HepG2 (cell line): ENCODE data around the gene MMP19. TPM values are rescaled to one million over a fixed set of nuclear protein-coding genes. Genes with fewer than 3 reads are reported as not detected.

Source experiments
- ATAC-seq: fragments of 200-7000 bp; cut with Tn5 transposase; 3 replicates; pipeline ENCODE4 v1.9.1; 2020; ENCODE audit warnings: mild to moderate bottlenecking, moderate library complexity
- BruUV-seq: library from RNA; stranded (reverse); fragments of 400-500 nt; replicated peaks from 2 replicates; lab custom pipeline; 2021; lab: Mats Ljungman, UMichigan
- CTCF ChIA-PET: fragments of 300-600 bp; formaldehyde crosslinking; extraction: SDS; loops from one replicate; lab custom pipeline; 2021; ENCODE audit warnings: low total read pairs, inconsistent platforms, low intra/inter-chr PET ratio; lab: Yijun Ruan, JAX
- POLR2A ChIA-PET: fragments of 350-600 bp; sonication (Branson Sonifier 250); formaldehyde crosslinking; loops from one replicate; lab custom pipeline; 2020; ENCODE audit warnings: antibody characterized with exemption, inconsistent platforms; lab: Yijun Ruan, JAX
- DNase-seq: peaks from one replicate; pipeline ENCODE4 v3.0.0-alpha.2; 2015; ENCODE audit warnings: low spot score
- FAIRE-seq: peaks from 3 replicates; lab custom pipeline; 2011; peaks lifted over from hg19 to GRCh38; lab: Jason Lieb, UNC
- H2AFZ ChIP-seq: one replicate; pipeline ENCODE4 v1.6.1; 2011; ENCODE audit warnings: low read length, inconsistent platforms
- H3K27ac ChIP-seq: fragments of 300-600 bp; 3 replicates; pipeline ENCODE4 v1.8.0; 2011; ENCODE audit warnings: mixed run types, mild to moderate bottlenecking, mixed read lengths, low read length, inconsistent platforms; ENCODE audit not compliant: insufficient read depth; ENCODE audit errors: extremely low read length
- H3K27me3 ChIP-seq, 2 experiments: fragments of 200-600 bp in 1 of 2; 2 replicates in 1 of 2; 3 replicates in 1 of 2; pipeline versions ENCODE4 v1.6.0 to v1.8.0; 2011; ENCODE audit warnings: low read length in 2 of 2, mild to moderate bottlenecking in 2 of 2, moderate library complexity in 2 of 2, inconsistent platforms in 1 of 2; ENCODE audit not compliant: insufficient read depth in 2 of 2, control insufficient read depth in 1 of 2
- H3K36me3 ChIP-seq, 2 experiments: fragments of 200-600 bp in 1 of 2; replicated peaks in 1 of 2; 2 replicates in 1 of 2; 3 replicates in 1 of 2; pipeline versions ENCODE4 v1.5.1 to v1.8.0; 2011; ENCODE audit warnings: low read length in 2 of 2, inconsistent platforms in 1 of 2; ENCODE audit not compliant: insufficient read depth in 2 of 2, control insufficient read depth in 1 of 2
- H3K4me1 ChIP-seq: 2 replicates; pipeline ENCODE4 v1.5.1; 2012; ENCODE audit warnings: low read length, inconsistent platforms; ENCODE audit not compliant: insufficient read depth
- H3K4me2 ChIP-seq: 2 replicates; pipeline ENCODE4 v1.6.0; 2011; ENCODE audit warnings: low read depth, low read length, inconsistent platforms
- H3K4me3 ChIP-seq, 3 experiments: fragments of 200-600 bp in 1 of 3; sonication (generic), shearing (Covaris generic) in 1 of 3; replicated peaks in 1 of 3; 2 replicates each; pipeline ENCODE4 v1.5.1; 2011 to 2016; ENCODE audit warnings: low read length in 3 of 3, inconsistent platforms in 2 of 3, low read depth in 2 of 3, mild to moderate bottlenecking in 2 of 3, control low read depth in 1 of 3, mixed read lengths in 1 of 3; ENCODE audit not compliant: insufficient read depth in 1 of 3
- H3K79me2 ChIP-seq: one replicate; pipeline ENCODE4 v1.6.1; 2011; ENCODE audit warnings: low read length, inconsistent platforms; ENCODE audit not compliant: insufficient read depth
- H3K9ac ChIP-seq: 2 replicates; pipeline ENCODE4 v1.6.0; 2011; ENCODE audit warnings: mild to moderate bottlenecking, low read depth, low read length, inconsistent platforms; ENCODE audit not compliant: insufficient read depth
- H3K9me3 ChIP-seq: 2 replicates; pipeline ENCODE4 v1.5.1; 2012; ENCODE audit warnings: mild to moderate bottlenecking, low read length
- H4K20me1 ChIP-seq: 2 replicates; pipeline ENCODE4 v1.6.0; 2011; ENCODE audit warnings: inconsistent platforms, mild to moderate bottlenecking, low read length, moderate library complexity; ENCODE audit not compliant: insufficient read depth
- ATM ChIP-seq: fragments of 450-650 bp; IDR thresholded peaks from 2 replicates; pipeline ENCODE4 v1.7.1; 2017; ENCODE audit warnings: mild to moderate bottlenecking, borderline replicate concordance
- CC2D1A ChIP-seq: sonication (generic); formaldehyde crosslinking; IDR thresholded peaks from 2 replicates; pipeline ENCODE4 v1.8.1; 2023; ENCODE audit warnings: mild to moderate bottlenecking, missing genetic modification reagents
- CREBL2 ChIP-seq: sonication (generic); formaldehyde crosslinking; IDR thresholded peaks from 2 replicates; pipeline ENCODE4 v1.8.1; 2023; ENCODE audit warnings: missing genetic modification reagents, mild to moderate bottlenecking, borderline replicate concordance
- MXI1 ChIP-seq: IDR thresholded peaks from 3 replicates; pipeline ENCODE4 v1.6.1; 2012; ENCODE audit warnings: low read depth, low read length, inconsistent platforms, borderline replicate concordance
- NR2C2 ChIP-seq: sonication (generic); formaldehyde crosslinking; IDR thresholded peaks from 2 replicates; pipeline ENCODE4 v1.4.0; 2020; ENCODE audit warnings: missing genetic modification reagents, mild to moderate bottlenecking, moderate library complexity, borderline replicate concordance
- RXRB ChIP-seq: IDR thresholded peaks from 2 replicates; pipeline ENCODE4 v1.6.1; 2016; ENCODE audit warnings: borderline replicate concordance, missing genetic modification reagents, missing compliant biosample characterization
- SP1 ChIP-seq, 2 experiments: fragments of 450-650 bp in 1 of 2; sonication (generic) in 1 of 2; formaldehyde crosslinking in 1 of 2; IDR thresholded peaks; 2 replicates each; pipeline versions ENCODE4 v1.4.0 to v1.6.1; 2016 to 2020; ENCODE audit warnings: missing genetic modification reagents in 1 of 2
- ZNF143 ChIP-seq: sonication (generic); formaldehyde crosslinking; IDR thresholded peaks from 2 replicates; pipeline ENCODE4 v1.4.0; 2020; ENCODE audit warnings: missing genetic modification reagents
- ZNF329 ChIP-seq: sonication (generic); formaldehyde crosslinking; IDR thresholded peaks from 2 replicates; pipeline ENCODE4 v1.9.0; 2021; ENCODE audit warnings: low read depth, mild to moderate bottlenecking, missing genetic modification reagents
- ZNF337 ChIP-seq: sonication (generic); formaldehyde crosslinking; IDR thresholded peaks from 2 replicates; pipeline ENCODE4 v1.5.1; 2020; ENCODE audit warnings: missing genetic modification reagents, low read depth, mild to moderate bottlenecking, borderline replicate concordance
- WGBS: methylation state at CpG from one replicate; pipeline ENCODE4 v1.1.6; 2017; ENCODE audit warnings: low lambda C conversion rate; 5-methylcytosine and 5-hydroxymethylcytosine counted together
- in situ Hi-C: cut with HindIII; loops from 2 replicates; pipeline ENCODE4 v1.10.0; 2017; ENCODE audit warnings: low pct_unique_long_range_greater_than_20kb; ENCODE audit not compliant: extremely low pct_ligation_motif_present
- intact Hi-C: fragments of 100-400 bp; cut with micrococcal nuclease; formaldehyde crosslinking; loops from one replicate; pipeline ENCODE4 v1.10.0; 2022; ENCODE audit not compliant: unreplicated experiment
- polyA plus RNA-seq, 8 experiments: library from polyadenylated mRNA; depleted of rRNA in 3 of 8; stranded (reverse) in 7 of 8; unstranded in 1 of 8; fragments of >200 nt; fragmentation: Illumina TruSeq in 4 of 8; extraction: Trizol in 4 of 8; gene quantifications; 2 replicates each; pipeline versions ENCODE4 v1.2.1 to v1.2.3, GENCODE V29; 2011 to 2016; ENCODE audit warnings: low read depth in 4 of 8, missing spikeins in 1 of 8, mixed read lengths in 1 of 8; ENCODE audit not compliant: insufficient read depth in 1 of 8
- total RNA-seq, 5 experiments: library from RNA; depleted of rRNA; stranded (reverse); fragments of >200 nt; fragmentation: Illumina TruSeq; extraction: Trizol; gene quantifications; 2 replicates each; pipeline ENCODE4 v1.2.3, GENCODE V29; 2016; ENCODE audit warnings: low read depth in 1 of 5
- TF ChIP-seq, protein P1 (sequence below): sonication (generic); formaldehyde crosslinking; IDR thresholded peaks from 2 replicates; pipeline ENCODE4 v1.8.1; 2022; ENCODE audit warnings: mild to moderate bottlenecking, missing genetic modification reagents

MMP19 gene
- total and polyA plus RNA-seq, 2 of the 13 experiments (the other 11 are each of a cell fraction or from before 2014, with no cell fraction given): 0.07 to 0.08 TPM

- TF ChIP-seq ZNF329 (CRISPR knock-in tag): no peak
- no peak for TF ChIP-seq CC2D1A (CRISPR knock-in tag)
- TF ChIP-seq RXRB: no peak
- TF ChIP-seq ATM: no peak
- TF ChIP-seq ZNF143: no peak
- no peak for TF ChIP-seq SP1 (IDR thresholded peaks at IDR 0.05)
- TF ChIP-seq SP1 (CRISPR knock-in tag; IDR thresholded peaks at IDR 0.05): no peak
- no peak for TF ChIP-seq ZNF337 (CRISPR knock-in tag)
- TF ChIP-seq, protein P1, sequence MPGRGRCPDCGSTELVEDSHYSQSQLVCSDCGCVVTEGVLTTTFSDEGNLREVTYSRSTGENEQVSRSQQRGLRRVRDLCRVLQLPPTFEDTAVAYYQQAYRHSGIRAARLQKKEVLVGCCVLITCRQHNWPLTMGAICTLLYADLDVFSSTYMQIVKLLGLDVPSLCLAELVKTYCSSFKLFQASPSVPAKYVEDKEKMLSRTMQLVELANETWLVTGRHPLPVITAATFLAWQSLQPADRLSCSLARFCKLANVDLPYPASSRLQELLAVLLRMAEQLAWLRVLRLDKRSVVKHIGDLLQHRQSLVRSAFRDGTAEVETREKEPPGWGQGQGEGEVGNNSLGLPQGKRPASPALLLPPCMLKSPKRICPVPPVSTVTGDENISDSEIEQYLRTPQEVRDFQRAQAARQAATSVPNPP (CRISPR knock-in tag): no peak
- no peak for TF ChIP-seq NR2C2 (CRISPR knock-in tag)
- TF ChIP-seq CREBL2 (CRISPR knock-in tag): no peak
- TF ChIP-seq MXI1: no peak
- CTCF ChIA-PET: no interaction called here
- BruUV-seq: no TSS peak
Measured at GRCh38 chr12:55840581-55841351, 2.0 kb downstream of the MMP19 start.

More at GRCh38 chr12:55840581-55841351, 2.0 kb downstream of the MMP19 start:
- Histone ChIP-seq H3K9ac (no peak overlapping the region), H3K4me2 (no peak overlapping the region), H3K79me2 (no peaks in the 10 kb centered on the region), H3K36me3 (no peaks in the 10 kb centered on the region), H3K27me3 (peaks cover 0 to 8% of the 10 kb centered on the region in 2 experiments; a peak in 3 of 5 replicates), H3K4me3 (no peak overlapping the region), H3K27ac (no peak overlapping the region), H3K9me3 (no peaks in the 10 kb centered on the region), H4K20me1 (no peaks in the 10 kb centered on the region), H3K4me1 (peaks cover 18% of the 10 kb centered on the region), H2AFZ (no peak overlapping the region)
- POLR2A ChIA-PET: no interaction called here
- DNase-seq (no peak), ATAC-seq (no peak), FAIRE-seq (no peak)
- WGBS: 64% methylated on average over 11 of the region's 11 CpGs
- intact Hi-C loops: no loop called here
- in situ Hi-C loops: no loop called here
